Adrenal gland (tissue), 12 donors: ENCODE data around the gene FAM20C. TPM values are rescaled to one million over a fixed set of nuclear protein-coding genes. Genes with fewer than 3 reads are reported as not detected.

Experiments
- DNase-seq, 7 donors: peaks; one replicate each; pipeline ENCODE4 v3.0.0-alpha.2; 2019 to 2020
- H3K27ac ChIP-seq, 5 donors: fragments of 200-600 bp; sonication (generic) in 4 of 5; 1 replicate in 3 of 5; 2 replicates in 2 of 5; pipeline versions ENCODE4 v1.5.1 to v1.8.0; 2016 to 2020; ENCODE audit warnings: mild to moderate bottlenecking in 1 of 5
- H3K27me3 ChIP-seq: fragments of 200-600 bp; 2 replicates; pipeline ENCODE4 v1.8.0; 2021
- H3K36me3 ChIP-seq, 2 donors: fragments of 200-600 bp; replicated peaks in 1 of 2; 1 replicate in 1 of 2; 2 replicates in 1 of 2; pipeline versions ENCODE4 v1.5.1 to v1.8.0; 2018 to 2022
- H3K4me1 ChIP-seq, 2 donors: fragments of 200-600 bp; replicated peaks in 1 of 2; 1 replicate in 1 of 2; 2 replicates in 1 of 2; pipeline versions ENCODE4 v1.5.1 to v1.8.0; 2018 to 2021
- H3K4me3 ChIP-seq, 4 donors: fragments of 200-600 bp; sonication (generic) in 3 of 4; one replicate each; pipeline ENCODE4 v1.5.1; 2016 to 2018
- H3K9me3 ChIP-seq, 3 donors: fragments of 200-600 bp; sonication (generic) in 1 of 3; replicated peaks in 1 of 3; 1 replicate in 2 of 3; 2 replicates in 1 of 3; pipeline versions ENCODE4 v1.5.1 to v1.8.0; 2016 to 2021
- POLR2A ChIP-seq, 2 donors: fragments of 450-650 bp; IDR thresholded peaks; one replicate each; pipeline ENCODE4 v1.6.1; 2017; ENCODE audit warnings: antibody characterized with exemption in 2 of 2, mild to moderate bottlenecking in 2 of 2, moderate library complexity in 1 of 2
- WGBS, 4 donors: extraction: QIAGEN DNeasy Blood & Tissue Kit in 2 of 4; methylation state at CpG; one replicate each; pipeline versions ENCODE4 v1.1.5 to v1.1.7; 2013 to 2017; 5-methylcytosine and 5-hydroxymethylcytosine counted together
- intact Hi-C, 2 donors: fragments of 100-400 bp; cut with DNase I; formaldehyde crosslinking; loops; one replicate each; pipeline versions ENCODE4 v1.14.1 to v1.15.0; 2022 to 2023
- polyA plus RNA-seq, 3 donors: library from polyadenylated mRNA; stranded (reverse); fragments of 200-250 nt in 2 of 3; fragments of 350-450 nt in 1 of 3; fragmentation: Illumina TruSeq in 1 of 3; extraction: RNeasy Lipid Tissue Mini Kit (QIAGEN cat#74804) in 1 of 3; gene quantifications; one replicate each; pipeline ENCODE4 v1.2.3, GENCODE V29; 2013 to 2014
- total RNA-seq, 9 donors: library from RNA; depleted of rRNA in 4 of 9; stranded (reverse); fragments of >200 nt in 4 of 9; fragments of 120-200 nt in 1 of 9; fragmentation: NEBNext Ultra II Directional in 1 of 9; extraction: Animal tissue kit (Norgen Biotek cat#: 25700) in 1 of 9; gene quantifications; one replicate each; pipeline versions ENCODE4 v1.1.0 to v1.2.4, GENCODE V29; 2013 to 2023
- TF ChIP-seq, protein P1 (sequence below), 6 experiments: fragments of 450-650 bp in 4 of 6; fragments of 200-600 bp in 2 of 6; sonication (generic) in 1 of 6; IDR thresholded peaks; 1 replicate in 5 of 6; 2 replicates in 1 of 6; pipeline versions ENCODE4 v1.5.1 to v1.8.0; 2016 to 2021; ENCODE audit warnings: antibody characterized with exemption in 6 of 6, mild to moderate bottlenecking in 2 of 6, moderate library complexity in 1 of 6
- donor health status: healthy with polysubstance abuse.
- donor health status: Bipolar disorder and iron deficiency.
- donor health status: DM: yes; HTN: yes; CAD: no.
- donor health status: DM: no; HTN: no; CAD: no.
- donor health status: DM: no; HTN: no; CAD: no.
- donor health status: DM: yes; HTN: yes; CAD: no.

Gene FAM20C
- total and polyA plus RNA-seq, 12 donors = 2.8 to 57.9 (median 36.0) TPM

GRCh38 chr7:170551-171363 is 21.6 kb upstream of the FAM20C start:
- TF ChIP-seq, protein P1, sequence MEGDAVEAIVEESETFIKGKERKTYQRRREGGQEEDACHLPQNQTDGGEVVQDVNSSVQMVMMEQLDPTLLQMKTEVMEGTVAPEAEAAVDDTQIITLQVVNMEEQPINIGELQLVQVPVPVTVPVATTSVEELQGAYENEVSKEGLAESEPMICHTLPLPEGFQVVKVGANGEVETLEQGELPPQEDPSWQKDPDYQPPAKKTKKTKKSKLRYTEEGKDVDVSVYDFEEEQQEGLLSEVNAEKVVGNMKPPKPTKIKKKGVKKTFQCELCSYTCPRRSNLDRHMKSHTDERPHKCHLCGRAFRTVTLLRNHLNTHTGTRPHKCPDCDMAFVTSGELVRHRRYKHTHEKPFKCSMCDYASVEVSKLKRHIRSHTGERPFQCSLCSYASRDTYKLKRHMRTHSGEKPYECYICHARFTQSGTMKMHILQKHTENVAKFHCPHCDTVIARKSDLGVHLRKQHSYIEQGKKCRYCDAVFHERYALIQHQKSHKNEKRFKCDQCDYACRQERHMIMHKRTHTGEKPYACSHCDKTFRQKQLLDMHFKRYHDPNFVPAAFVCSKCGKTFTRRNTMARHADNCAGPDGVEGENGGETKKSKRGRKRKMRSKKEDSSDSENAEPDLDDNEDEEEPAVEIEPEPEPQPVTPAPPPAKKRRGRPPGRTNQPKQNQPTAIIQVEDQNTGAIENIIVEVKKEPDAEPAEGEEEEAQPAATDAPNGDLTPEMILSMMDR (IDR thresholded peaks at IDR 0.05) = no peak
- no peak for TF ChIP-seq POLR2A (IDR thresholded peaks at IDR 0.05)
- intact Hi-C loops = no loop called here
- Histone ChIP-seq H3K27me3 (no peaks in the 10 kb centered on the region), H3K27ac (no peak overlapping the region), H3K4me3 (no peak overlapping the region), H3K36me3 (no peaks in the 10 kb centered on the region), H3K9me3 (no peaks in the 10 kb centered on the region), H3K4me1 (peaks cover 12 to 17% of the 10 kb centered on the region in 2 donors)
- 85 to 90% (median 86%) methylated on average over 28 to 31 of the region's 31 CpGs for WGBS, 4 donors
- DNase-seq = peak in 3 of 7 donors; percentile 19 to 57 (median 51)

- Histone ChIP-seq H3K27ac (no peak overlapping the region), H3K9me3 (no peaks in the 10 kb centered on the region), H3K4me3 (no peak overlapping the region), H3K36me3 (no peaks in the 10 kb centered on the region), H3K4me1 (peaks cover 12 to 17% of the 10 kb centered on the region in 2 donors), H3K27me3 (no peaks in the 10 kb centered on the region)
- TF ChIP-seq, protein P1 (IDR thresholded peaks at IDR 0.05) = no peak
- 73 to 91% (median 77%) methylated on average over 18 to 27 of the region's 27 CpGs for WGBS, 4 donors
- intact Hi-C loops = no loop called here
- DNase-seq = peak in 1 of 7 donors; percentile 21
Observed at GRCh38 chr7:171364-171904, 20.9 kb upstream of the FAM20C start.

- H3K4me3 ChIP-seq = no peak overlapping the region
- TF ChIP-seq POLR2A (IDR thresholded peaks at IDR 0.05) = no peak
- TF ChIP-seq, protein P1 (IDR thresholded peaks at IDR 0.05) = no peak
- no peaks in the 10 kb centered on the region for H3K9me3 ChIP-seq
- no peaks in the 10 kb centered on the region for H3K36me3 ChIP-seq
- H3K27ac ChIP-seq = no peak overlapping the region
- peaks cover 12 to 17% of the 10 kb centered on the region in 2 donors for H3K4me1 ChIP-seq
- intact Hi-C loops = no loop called here
- WGBS, 4 donors = 84 to 94% (median 91%) methylated on average over 12 to 16 of the region's 16 CpGs
- peak in 1 of 7 donors; percentile 13 for DNase-seq
- no peaks in the 10 kb centered on the region for H3K27me3 ChIP-seq
Observed at GRCh38 chr7:171912-172515, 20.4 kb upstream of the FAM20C start.

- no peaks in the 10 kb centered on the region for H3K27me3 ChIP-seq
- no peaks in the 10 kb centered on the region for H3K9me3 ChIP-seq
- no peak overlapping the region for H3K27ac ChIP-seq
- peaks cover 12 to 17% of the 10 kb centered on the region in 2 donors for H3K4me1 ChIP-seq
- no peak for TF ChIP-seq POLR2A (IDR thresholded peaks at IDR 0.05)
- TF ChIP-seq, protein P1 (IDR thresholded peaks at IDR 0.05) = no peak
- peak in 1 of 7 donors; percentile 23 for DNase-seq
- 74 to 89% (median 87%) methylated on average over 14 to 29 of the region's 29 CpGs for WGBS, 4 donors
- no peaks in the 10 kb centered on the region for H3K36me3 ChIP-seq
- intact Hi-C loops = no loop called here
- H3K4me3 ChIP-seq = no peak overlapping the region
Observed at GRCh38 chr7:173209-173918, 19.0 kb upstream of the FAM20C start.
